HepG2 (cell line): ENCODE data around the gene USP19. TPM values are rescaled to one million over a fixed set of nuclear protein-coding genes. Genes with fewer than 3 reads are reported as not detected.
A peak's percentile ranks its signal among the peaks of the same experiment; 100 is the strongest.

ENCODE experiments used
- CC2D1A ChIP-seq: sonication (generic); formaldehyde crosslinking; IDR thresholded peaks from 2 replicates; pipeline ENCODE4 v1.8.1; 2023; ENCODE audit warnings: mild to moderate bottlenecking, missing genetic modification reagents
- CHCHD3 ChIP-seq: sonication (generic); formaldehyde crosslinking; IDR thresholded peaks from 2 replicates; pipeline ENCODE4 v1.8.0; 2022; ENCODE audit warnings: mild to moderate bottlenecking, missing genetic modification reagents, moderate library complexity
- FOXP1 ChIP-seq, 2 experiments: fragments of 450-650 bp in 1 of 2; IDR thresholded peaks; 2 replicates each; pipeline ENCODE4 v1.6.1; 2017 to 2018; ENCODE audit warnings: antibody characterized with exemption in 1 of 2
- HOXA3 ChIP-seq: sonication (generic); formaldehyde crosslinking; IDR thresholded peaks from 2 replicates; pipeline ENCODE4 v1.5.0; 2020; ENCODE audit warnings: missing genetic modification reagents
- KDM1A ChIP-seq: IDR thresholded peaks from 2 replicates; pipeline ENCODE4 v1.6.1; 2016; ENCODE audit warnings: missing compliant biosample characterization
- KLF6 ChIP-seq: IDR thresholded peaks from 2 replicates; pipeline ENCODE4 v1.8.0; 2016; ENCODE audit warnings: missing biosample characterization, missing genetic modification reagents
- MYNN ChIP-seq: sonication (generic); formaldehyde crosslinking; IDR thresholded peaks from 2 replicates; pipeline ENCODE4 v1.4.0; 2020; ENCODE audit warnings: mild to moderate bottlenecking, low read depth, missing genetic modification reagents
- NCOA2 ChIP-seq: sonication (generic); formaldehyde crosslinking; IDR thresholded peaks from 2 replicates; pipeline ENCODE4 v1.8.0; 2022; ENCODE audit warnings: inconsistent platforms
- PCBP2 ChIP-seq: fragments of 200-400 bp; formaldehyde crosslinking; optimal IDR thresholded peaks from 2 replicates; pipeline ENCODE3; 2018; ENCODE audit warnings: low read length, low read depth; ENCODE audit not compliant: poor library complexity, severe bottlenecking
- PHF21A ChIP-seq: sonication (generic); formaldehyde crosslinking; IDR thresholded peaks from 2 replicates; pipeline ENCODE4 v1.5.0; 2020; ENCODE audit warnings: mild to moderate bottlenecking, missing genetic modification reagents
- POGK ChIP-seq: sonication (generic); formaldehyde crosslinking; conservative IDR thresholded peaks from 2 replicates; pipeline ENCODE4 v1.8.0; 2022; ENCODE audit warnings: mild to moderate bottlenecking, moderate library complexity, missing genetic modification reagents
- SKIL ChIP-seq: sonication (generic); formaldehyde crosslinking; IDR thresholded peaks from 2 replicates; pipeline ENCODE4 v1.8.0; 2022; ENCODE audit warnings: missing genetic modification reagents, mild to moderate bottlenecking, moderate library complexity, borderline replicate concordance
- SRSF4 ChIP-seq: fragments of 200-400 bp; formaldehyde crosslinking; IDR thresholded peaks from one replicate; pipeline ENCODE4 v1.6.1; 2018; ENCODE audit warnings: mild to moderate bottlenecking, low read depth, low read length, moderate library complexity; ENCODE audit not compliant: poor library complexity, severe bottlenecking
- ZBTB42 ChIP-seq: sonication (generic); formaldehyde crosslinking; IDR thresholded peaks from 2 replicates; pipeline ENCODE4 v1.5.0; 2020; ENCODE audit warnings: mild to moderate bottlenecking, missing genetic modification reagents
- ZBTB46 ChIP-seq: sonication (generic); formaldehyde crosslinking; IDR thresholded peaks from 2 replicates; pipeline ENCODE4 v1.4.0; 2020; ENCODE audit warnings: mild to moderate bottlenecking, missing genetic modification reagents, borderline replicate concordance
- ZKSCAN1 ChIP-seq: fragments of 150-350 bp; IDR thresholded peaks from 2 replicates; pipeline ENCODE4 v1.6.1; 2014; ENCODE audit warnings: low read length
- ZNF232 ChIP-seq: sonication (generic); formaldehyde crosslinking; IDR thresholded peaks from 2 replicates; pipeline ENCODE4 v1.4.0; 2020; ENCODE audit warnings: missing genetic modification reagents, borderline replicate concordance
- ZNF382 ChIP-seq: sonication (generic); formaldehyde crosslinking; IDR thresholded peaks from 2 replicates; pipeline ENCODE4 v1.5.0; 2020; ENCODE audit warnings: missing genetic modification reagents, mild to moderate bottlenecking, borderline replicate concordance
- ZNF496 ChIP-seq: sonication (generic); formaldehyde crosslinking; IDR thresholded peaks from 2 replicates; pipeline ENCODE4 v1.8.1; 2023; ENCODE audit warnings: mild to moderate bottlenecking, moderate library complexity, missing genetic modification reagents; ENCODE audit not compliant: insufficient replicate concordance
- ZNF598 ChIP-seq: sonication (generic); formaldehyde crosslinking; IDR thresholded peaks from 2 replicates; pipeline ENCODE4 v1.5.1; 2020; ENCODE audit warnings: mild to moderate bottlenecking, missing genetic modification reagents, borderline replicate concordance
- ZNF670 ChIP-seq: sonication (generic); formaldehyde crosslinking; IDR thresholded peaks from 2 replicates; pipeline ENCODE4 v1.8.0; 2022; ENCODE audit warnings: mild to moderate bottlenecking, missing genetic modification reagents, borderline replicate concordance
- polyA plus RNA-seq, 8 experiments: library from polyadenylated mRNA; depleted of rRNA in 3 of 8; stranded (reverse) in 7 of 8; unstranded in 1 of 8; fragments of >200 nt; fragmentation: Illumina TruSeq in 4 of 8; extraction: Trizol in 4 of 8; gene quantifications; 2 replicates each; pipeline versions ENCODE4 v1.2.1 to v1.2.3, GENCODE V29; 2011 to 2016; ENCODE audit warnings: low read depth in 4 of 8, missing spikeins in 1 of 8, mixed read lengths in 1 of 8; ENCODE audit not compliant: insufficient read depth in 1 of 8
- total RNA-seq, 5 experiments: library from RNA; depleted of rRNA; stranded (reverse); fragments of >200 nt; fragmentation: Illumina TruSeq; extraction: Trizol; gene quantifications; 2 replicates each; pipeline ENCODE4 v1.2.3, GENCODE V29; 2016; ENCODE audit warnings: low read depth in 1 of 5

Gene USP19
- total and polyA plus RNA-seq, 2 of the 13 experiments (the other 11 are each of a cell fraction or from before 2014, with no cell fraction given): 28.3 to 31.7 TPM

GRCh38 chr3:49120438-49121131 is at the start of gene USP19 (continued):
- 0 out of 2 replicates have a peak, but pooled peaks have one; percentile 9 for TF ChIP-seq ZBTB46 (CRISPR knock-in tag)
- TF ChIP-seq ZNF496 (CRISPR knock-in tag): no peak
- TF ChIP-seq ZKSCAN1: no peak
- TF ChIP-seq CHCHD3 (CRISPR knock-in tag): no peak; the same call in 1 of the 2 replicates
- TF ChIP-seq SKIL (CRISPR knock-in tag): no peak
- TF ChIP-seq ZNF670 (CRISPR knock-in tag): no peak; the same call in 1 of the 2 replicates
- TF ChIP-seq ZNF232 (CRISPR knock-in tag): peak; percentile 73; the same call in 1 of the 2 replicates
- TF ChIP-seq NCOA2 (CRISPR knock-in tag): peak; percentile 39; the same call in 1 of the 2 replicates
- no peak for TF ChIP-seq ZNF382
- TF ChIP-seq SRSF4: no peak
- peak; percentile 87 for TF ChIP-seq HOXA3 (CRISPR knock-in tag)
- TF ChIP-seq PCBP2: no peak
- TF ChIP-seq CC2D1A (CRISPR knock-in tag): no peak
- TF ChIP-seq KDM1A (CRISPR knock-in tag): no peak
- TF ChIP-seq ZNF598 (CRISPR knock-in tag): no peak
- TF ChIP-seq KLF6 (CRISPR knock-in tag): peak; percentile 78
- no peak for TF ChIP-seq FOXP1 (IDR thresholded peaks at IDR 0.05)
- no peak for TF ChIP-seq FOXP1 (CRISPR knock-in tag; IDR thresholded peaks at IDR 0.05)
- TF ChIP-seq ZBTB42 (CRISPR knock-in tag): peak; percentile 73
- no peak; the same call in 1 of the 2 replicates for TF ChIP-seq PHF21A (CRISPR knock-in tag)
- TF ChIP-seq MYNN (CRISPR knock-in tag): no peak
- peak; percentile 97 for TF ChIP-seq POGK (CRISPR knock-in tag)
